GM19467 (cell line): ENCODE data around the gene B3GNT9.

ENCODE experiments used
- ATAC-seq: cut with Tn5 transposase; IDR thresholded peaks from one replicate; pipeline ENCODE4 v1.9.1; 2021; ENCODE audit warnings: mild to moderate bottlenecking, moderate library complexity; ENCODE audit not compliant: unreplicated experiment

The B3GNT9 gene

GRCh38 chr16:67150833-67151396 is at the start of gene B3GNT9:
Gene B3GNT9, minus strand, starts transcription at chr16:67150998. Its CDS starts 513 bp downstream, at chr16:67150485.
- ATAC-seq = no peak

- ATAC-seq = no peak
Measured at GRCh38 chr16:67200491-67200890, 49.7 kb upstream of the B3GNT9 start.

- no peak for ATAC-seq
Measured at GRCh38 chr16:67199808-67200198, 49.0 kb upstream of the B3GNT9 start.

GRCh38 chr16:67199011-67199807 is 48.4 kb upstream of the B3GNT9 start, which contains the start of gene ELMO3:
Gene ELMO3, plus strand, starts transcription at chr16:67199131. Its CDS starts 196 bp downstream, at chr16:67199327.
- no peak for ATAC-seq

- no peak for ATAC-seq
Measured at GRCh38 chr16:67198238-67198734, 47.5 kb upstream of the B3GNT9 start.

GRCh38 chr16:67197704-67198103 is 46.9 kb upstream of the B3GNT9 start:
- ATAC-seq = no peak

GRCh38 chr16:67196881-67197280 is 46.1 kb upstream of the B3GNT9 start:
- ATAC-seq = no peak

GRCh38 chr16:67195676-67196075 is 44.9 kb upstream of the B3GNT9 start:
- ATAC-seq = no peak

- no peak for ATAC-seq
Measured at GRCh38 chr16:67194260-67194659, 43.5 kb upstream of the B3GNT9 start.

GRCh38 chr16:67193536-67193935 is 42.7 kb upstream of the B3GNT9 start:
- ATAC-seq = no peak

- peak; percentile 4 for ATAC-seq
Measured at GRCh38 chr16:67192781-67193361, 42.1 kb upstream of the B3GNT9 start.

- ATAC-seq = peak; percentile 79
Measured at GRCh38 chr16:67191995-67192681, 41.3 kb upstream of the B3GNT9 start, which contains the start of gene E2F4. Gene E2F4, plus strand, starts transcription at chr16:67192155. Its CDS starts 73 bp downstream, at chr16:67192228.

- ATAC-seq = no peak
Measured at GRCh38 chr16:67191411-67191994, 40.7 kb upstream of the B3GNT9 start.

GRCh38 chr16:67190448-67191399 is 39.9 kb upstream of the B3GNT9 start:
- ATAC-seq = no peak

- ATAC-seq = no peak
Measured at GRCh38 chr16:67190041-67190440, 39.2 kb upstream of the B3GNT9 start, which contains the start of gene EXOC3L1. Gene EXOC3L1, minus strand, starts transcription at chr16:67190136. Its CDS starts 460 bp downstream, at chr16:67189676.

- ATAC-seq = no peak
Measured at GRCh38 chr16:67188798-67189197, 38.0 kb upstream of the B3GNT9 start.

- no peak for ATAC-seq
Measured at GRCh38 chr16:67188323-67188722, 37.5 kb upstream of the B3GNT9 start.

- ATAC-seq = no peak
Measured at GRCh38 chr16:67187175-67187890, 36.5 kb upstream of the B3GNT9 start.

- no peak for ATAC-seq
Measured at GRCh38 chr16:67186550-67186950, 35.8 kb upstream of the B3GNT9 start.
